Stimulated activated CD8-positive, alpha-beta memory T cell treated with anti-CD3 and anti-CD28 coated beads, Interleukin-4, amount 100 ng/mL, for 48 hours (primary cell): ENCODE data around the gene PPARA.
"Not testable (repeated sequence)": the region's sequence is repeated elsewhere in the genome, so short reads cannot be mapped to it uniquely, and the experiment has no call there.

Experiments used
- DNase-seq: peaks from one replicate; pipeline ENCODE4 v3.0.0-alpha.2; 2020

PPARA gene

GRCh38 chr22:46176508-46177003 is 26.2 kb downstream of the PPARA start:
- DNase-seq: no peak

- DNase-seq: no peak
Observed at GRCh38 chr22:46178755-46179505, 28.6 kb downstream of the PPARA start.

GRCh38 chr22:46179748-46180147 is 29.4 kb downstream of the PPARA start:
- DNase-seq: no peak

GRCh38 chr22:46180370-46181137 is 30.2 kb downstream of the PPARA start:
- DNase-seq: peak; percentile 29

GRCh38 chr22:46183733-46184132 is 33.4 kb downstream of the PPARA start:
- no peak for DNase-seq

- no peak for DNase-seq
Observed at GRCh38 chr22:46185283-46185682, 35.0 kb downstream of the PPARA start.

GRCh38 chr22:46187862-46188261 is 37.5 kb downstream of the PPARA start:
- no peak for DNase-seq

GRCh38 chr22:46192210-46192993 is 42.1 kb downstream of the PPARA start:
- no peak for DNase-seq

GRCh38 chr22:46193898-46194310 is 43.6 kb downstream of the PPARA start:
- no peak for DNase-seq

GRCh38 chr22:46195487-46196165 is 45.3 kb downstream of the PPARA start:
- DNase-seq: no peak

GRCh38 chr22:46196278-46196677 is 46.0 kb downstream of the PPARA start:
- no peak for DNase-seq

- no peak for DNase-seq
Observed at GRCh38 chr22:46198274-46198673, 47.9 kb downstream of the PPARA start.

- not testable (repeated sequence) for DNase-seq
Observed at GRCh38 chr22:46198806-46199205, 48.5 kb downstream of the PPARA start.

GRCh38 chr22:46201059-46201757 is 50.9 kb downstream of the PPARA start:
- no peak for DNase-seq

GRCh38 chr22:46202897-46203600 is 52.7 kb downstream of the PPARA start:
- no peak for DNase-seq

- DNase-seq: no peak
Observed at GRCh38 chr22:46203601-46203980, 53.3 kb downstream of the PPARA start.

- DNase-seq: no peak
Observed at GRCh38 chr22:46209262-46209661, 58.9 kb downstream of the PPARA start.

GRCh38 chr22:46212195-46212594 is 61.9 kb downstream of the PPARA start:
- DNase-seq: peak; percentile 27

- peak; percentile 27 for DNase-seq
Observed at GRCh38 chr22:46213052-46213451, 62.7 kb downstream of the PPARA start.

GRCh38 chr22:46214149-46214548 is 63.8 kb downstream of the PPARA start:
- DNase-seq: no peak

- no peak for DNase-seq
Observed at GRCh38 chr22:46214616-46215015, 64.3 kb downstream of the PPARA start.
